Activated naive CD4-positive, alpha-beta T cell treated with anti-CD3 and anti-CD28 coated beads for 36 hours (primary cell): ENCODE results near the gene FCER1G. TPM values are rescaled to one million over a fixed set of nuclear protein-coding genes. Genes with fewer than 3 reads are reported as not detected.

ENCODE experiments used
- CTCF ChIA-PET: fragments of 350-600 bp; sonication (Branson Sonifier 250); formaldehyde crosslinking; loops from one replicate; lab custom pipeline; 2021; ENCODE audit warnings: antibody characterized with exemption; lab: Charles Lee
- DNase-seq: peaks from one replicate; pipeline ENCODE4 v3.0.0-alpha.2; 2020
- H3K27ac Mint-ChIP-seq: one replicate; pipeline ENCODE4 v1.8.0; 2021; ENCODE audit warnings: mild to moderate bottlenecking, mixed read lengths
- H3K27me3 Mint-ChIP-seq: one replicate; pipeline ENCODE4 v1.8.0; 2021; ENCODE audit warnings: low read depth, mixed read lengths
- H3K36me3 Mint-ChIP-seq: one replicate; pipeline ENCODE4 v1.8.0; 2021; ENCODE audit warnings: low read depth, mixed read lengths
- H3K4me1 Mint-ChIP-seq: one replicate; pipeline ENCODE4 v1.8.0; 2021; ENCODE audit warnings: low read depth, mixed read lengths
- H3K4me3 Mint-ChIP-seq: one replicate; pipeline ENCODE4 v1.8.0; 2021; ENCODE audit warnings: mild to moderate bottlenecking, moderate library complexity, mixed read lengths
- H3K9me3 Mint-ChIP-seq: one replicate; pipeline ENCODE4 v1.8.0; 2021; ENCODE audit warnings: mixed read lengths
- intact Hi-C: fragments of 100-400 bp; cut with micrococcal nuclease; formaldehyde crosslinking; loops from one replicate; pipeline ENCODE4 v1.15.1; 2023
- total RNA-seq, 2 experiments: library from RNA; stranded (reverse); gene quantifications; one replicate each; pipeline ENCODE4 v1.2.3, GENCODE V29; 2021

Gene FCER1G
- total RNA-seq, 2 experiments from 2014 or later, result 0.74 to 1.6 TPM

GRCh38 chr1:161225534-161226319 is 10.6 kb downstream of the FCER1G start, which contains the start of gene TOMM40L:
Gene TOMM40L (plus strand): TSS chr1:161226060. CDS start chr1:161226490, 430 bp downstream.
- Mint-ChIP-seq H3K27me3 (no peaks in the 10 kb centered on the region), H3K4me3 (peak within 1 kb of the TSS; percentile 100), H3K9me3 (no peaks in the 10 kb centered on the region), H3K36me3 (peaks cover 22% of the 10 kb centered on the region), H3K4me1 (peaks cover 36% of the 10 kb centered on the region), H3K27ac (peak within 1 kb of the TSS; percentile 98)
- intact Hi-C loops, result loop anchor here (1.0 to 5.0 kb wide), 8 partner anchors 15 to 515 kb away; partner anchors contain the start of genes CFAP126, NDUFS2, PPOX and SDHC
- peak; percentile 95 for DNase-seq
- CTCF ChIA-PET, result interaction anchor here (0.6 to 13.2 kb wide), 34 partner anchors 9 to 212 kb away, joined by 3 to 196 read pairs (median 4); partner anchors contain the start of genes ADAMTS4, B4GALT3, CFAP126 and FCER1G

DNA sequence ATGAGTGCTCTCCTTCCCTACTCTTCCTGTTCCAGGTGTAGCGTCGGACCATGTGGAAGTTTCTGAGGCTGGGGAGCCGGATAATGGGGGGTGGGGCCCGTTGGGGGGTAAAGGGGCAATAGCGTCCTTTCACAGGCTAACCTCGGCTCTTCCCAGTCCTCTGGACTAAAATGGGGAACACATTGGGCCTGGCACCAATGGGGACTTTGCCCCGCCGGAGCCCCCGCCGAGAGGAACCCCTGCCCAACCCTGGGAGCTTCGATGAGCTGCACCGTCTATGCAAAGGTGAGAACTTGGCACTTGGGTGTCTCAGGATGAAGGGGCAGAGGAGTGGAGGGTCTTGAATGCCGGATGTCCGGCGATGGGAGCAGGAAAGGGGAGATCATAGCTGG is 11.2 kb downstream of the FCER1G start:
- CTCF ChIA-PET, result interaction anchor here (0.7 to 13.2 kb wide), 36 partner anchors 8 to 161 kb away, joined by 3 to 196 read pairs (median 4); partner anchors contain the start of genes ADAMTS4, B4GALT3, CFAP126 and FCER1G
- peak overlapping the region; percentile 98 for H3K27ac Mint-ChIP-seq
- H3K27me3 Mint-ChIP-seq, result no peaks in the 10 kb centered on the region
- H3K36me3 Mint-ChIP-seq, result peaks cover 22% of the 10 kb centered on the region
- intact Hi-C loops, result loop anchor here (2.0 to 5.0 kb wide), 2 partner anchors 141 to 514 kb away; partner anchors contain the start of gene CFAP126
- no peaks in the 10 kb centered on the region for H3K9me3 Mint-ChIP-seq
- no peak for DNase-seq
- peaks cover 33% of the 10 kb centered on the region for H3K4me1 Mint-ChIP-seq
- peak overlapping the region; percentile 100 for H3K4me3 Mint-ChIP-seq

DNA sequence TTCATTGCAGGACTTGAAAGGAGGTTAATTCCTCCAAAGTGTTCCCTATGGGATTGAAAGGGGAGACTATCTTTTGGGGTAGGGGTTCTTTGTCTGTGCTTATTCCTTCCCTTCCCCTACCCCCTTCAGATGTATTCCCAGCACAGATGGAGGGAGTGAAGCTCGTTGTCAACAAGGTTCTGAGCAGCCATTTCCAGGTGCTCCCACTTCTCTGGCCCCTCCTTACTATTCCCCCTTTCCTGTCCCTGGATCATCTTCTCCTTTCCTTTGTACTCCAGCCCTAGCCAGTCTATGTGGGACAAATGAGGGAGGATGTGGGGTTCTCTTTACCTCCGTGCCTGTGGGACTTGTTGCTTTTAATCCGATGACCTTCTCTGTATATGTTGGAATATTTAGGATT is 11.7 kb downstream of the FCER1G start:
- H3K4me1 Mint-ChIP-seq, result peaks cover 31% of the 10 kb centered on the region
- CTCF ChIA-PET, result interaction anchor here (0.8 to 13.2 kb wide), 19 partner anchors 8 to 162 kb away, joined by 3 to 196 read pairs (median 5); partner anchors contain the start of genes CFAP126, FCER1G, NDUFS2 and NR1I3
- no peaks in the 10 kb centered on the region for H3K27me3 Mint-ChIP-seq
- no peak for DNase-seq
- H3K4me3 Mint-ChIP-seq, result peak overlapping the region; percentile 100
- intact Hi-C loops, result loop anchor here (1.0 to 5.0 kb wide), 6 partner anchors 65 to 518 kb away; partner anchors contain the start of gene CFAP126
- H3K36me3 Mint-ChIP-seq, result peaks cover 22% of the 10 kb centered on the region
- no peaks in the 10 kb centered on the region for H3K9me3 Mint-ChIP-seq
- H3K27ac Mint-ChIP-seq, result peak overlapping the region; percentile 71

DNA sequence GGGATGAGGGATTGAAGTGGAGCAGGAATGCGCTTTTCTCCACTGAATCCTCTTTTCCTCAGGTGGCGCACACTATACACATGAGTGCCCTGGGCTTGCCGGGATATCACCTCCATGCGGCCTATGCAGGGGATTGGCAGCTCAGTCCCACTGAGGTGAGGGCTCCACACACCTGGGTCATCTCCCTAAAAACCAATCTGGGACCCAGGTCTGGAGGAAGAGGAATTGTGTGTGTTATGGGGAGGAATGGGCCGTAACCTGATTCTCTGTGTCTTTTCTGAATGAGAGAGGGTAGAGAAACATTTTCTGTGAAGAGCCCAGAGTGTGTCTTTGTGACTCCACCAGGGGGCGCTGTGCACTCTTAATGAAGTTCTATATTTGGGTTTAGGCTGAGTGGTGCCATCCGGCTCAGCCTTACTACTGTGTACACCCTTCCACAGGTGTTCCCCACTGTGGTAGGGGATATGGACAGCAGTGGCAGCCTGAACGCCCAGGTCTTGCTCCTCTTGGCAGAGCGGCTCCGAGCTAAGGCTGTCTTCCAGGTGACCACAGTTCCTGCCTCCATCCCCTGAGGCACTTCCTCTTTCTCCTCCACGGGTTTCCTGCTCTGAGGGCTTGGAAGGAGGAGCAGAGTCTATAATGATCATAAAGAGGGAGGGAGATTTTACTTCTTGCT is 12.2 kb downstream of the FCER1G start:
- intact Hi-C loops, result loop anchor here (1.0 to 5.0 kb wide), 6 partner anchors 64 to 517 kb away; partner anchors contain the start of gene CFAP126
- DNase-seq, result peak; percentile 96
- H3K27ac Mint-ChIP-seq, result peak overlapping the region; percentile 72
- no peaks in the 10 kb centered on the region for H3K9me3 Mint-ChIP-seq
- CTCF ChIA-PET, result interaction anchor here (0.8 to 13.2 kb wide), 22 partner anchors 9 to 161 kb away, joined by 3 to 196 read pairs (median 4); partner anchors contain the start of genes CFAP126, FCER1G, NDUFS2 and NR1I3
- peaks cover 27% of the 10 kb centered on the region for H3K4me1 Mint-ChIP-seq
- H3K27me3 Mint-ChIP-seq, result no peaks in the 10 kb centered on the region
- H3K36me3 Mint-ChIP-seq, result peaks cover 22% of the 10 kb centered on the region
- H3K4me3 Mint-ChIP-seq, result peak overlapping the region; percentile 100

DNA sequence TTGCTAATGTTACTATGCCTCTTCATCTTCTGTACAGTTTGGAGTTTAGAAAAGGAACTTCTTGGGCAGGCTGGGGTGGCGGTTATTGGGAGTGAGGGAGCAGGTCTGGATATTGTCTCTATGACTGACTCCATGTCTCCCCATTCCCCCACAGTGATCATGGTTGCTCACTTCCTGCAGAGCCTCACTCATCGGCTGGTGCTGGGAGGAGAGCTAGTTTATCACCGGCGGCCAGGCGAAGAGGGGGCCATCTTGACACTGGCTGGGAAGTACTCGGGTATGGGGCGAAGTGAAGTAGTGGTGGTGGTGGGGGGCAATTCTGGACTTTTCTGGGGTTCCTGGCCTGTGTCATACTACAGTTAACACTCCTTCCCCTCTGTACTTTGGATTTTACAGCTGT is 12.9 kb downstream of the FCER1G start:
- H3K9me3 Mint-ChIP-seq, result no peaks in the 10 kb centered on the region
- no peak for DNase-seq
- CTCF ChIA-PET, result interaction anchor here (0.6 to 13.2 kb wide), 13 partner anchors 9 to 154 kb away, joined by 3 to 196 read pairs (median 26); partner anchors contain the start of genes NDUFS2 and NR1I3
- peaks cover 27% of the 10 kb centered on the region for H3K4me1 Mint-ChIP-seq
- peak overlapping the region; percentile 72 for H3K27ac Mint-ChIP-seq
- H3K4me3 Mint-ChIP-seq, result peak overlapping the region; percentile 100
- intact Hi-C loops, result loop anchor here (5.0 kb wide), 1 partner anchor 139 kb away; the partner anchor contains the start of gene CFAP126
- no peaks in the 10 kb centered on the region for H3K27me3 Mint-ChIP-seq
- H3K36me3 Mint-ChIP-seq, result peaks cover 22% of the 10 kb centered on the region

DNA sequence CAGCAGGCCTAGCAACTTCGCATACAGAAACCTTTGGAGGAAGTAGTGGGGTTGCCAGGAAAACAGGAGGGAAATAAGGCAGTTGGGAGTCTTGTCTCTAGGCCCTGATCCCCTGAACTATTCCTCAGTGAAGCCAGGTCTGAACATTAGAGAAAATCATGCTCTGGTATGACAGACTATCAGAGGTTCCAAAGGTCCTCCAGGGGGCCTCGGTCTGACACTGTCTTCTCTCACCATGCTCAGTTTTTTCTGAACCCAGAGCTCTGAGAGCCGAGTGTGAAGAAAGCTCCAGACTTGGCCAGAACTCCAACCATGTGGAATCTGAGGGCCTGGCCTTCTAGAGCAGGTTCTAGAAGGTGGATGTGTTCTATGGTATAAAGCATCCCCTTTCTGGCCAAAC is 14.8 kb downstream of the FCER1G start:
- no peak for DNase-seq
- no peak overlapping the region for H3K27ac Mint-ChIP-seq
- H3K27me3 Mint-ChIP-seq, result no peaks in the 10 kb centered on the region
- peaks cover 22% of the 10 kb centered on the region for H3K36me3 Mint-ChIP-seq
- H3K4me1 Mint-ChIP-seq, result peaks cover 26% of the 10 kb centered on the region
- intact Hi-C loops, result loop anchor here (5.0 kb wide), 1 partner anchor 137 kb away; the partner anchor contains the start of gene CFAP126
- CTCF ChIA-PET, result interaction anchor here (1.0 to 8.5 kb wide), 10 partner anchors 10 to 152 kb away, joined by 3 to 179 read pairs (median 6); no protein-coding TSS in a partner anchor
- no peaks in the 10 kb centered on the region for H3K9me3 Mint-ChIP-seq
- no peak overlapping the region for H3K4me3 Mint-ChIP-seq

GRCh38 chr1:161230762-161231161 is 15.7 kb downstream of the FCER1G start:
- Mint-ChIP-seq H3K4me3 (no peak overlapping the region), H3K27ac (no peak overlapping the region), H3K27me3 (no peaks in the 10 kb centered on the region), H3K9me3 (no peaks in the 10 kb centered on the region), H3K36me3 (peaks cover 22% of the 10 kb centered on the region), H3K4me1 (peaks cover 20% of the 10 kb centered on the region)
- intact Hi-C loops, result no loop called here
- DNase-seq, result no peak
- CTCF ChIA-PET, result interaction anchor here (1.0 to 8.5 kb wide), 9 partner anchors 9 to 151 kb away, joined by 3 to 179 read pairs (median 7); no protein-coding TSS in a partner anchor

GRCh38 chr1:161233102-161233501 is 18.0 kb downstream of the FCER1G start:
- intact Hi-C loops, result no loop called here
- Mint-ChIP-seq H3K36me3 (peaks cover 13% of the 10 kb centered on the region), H3K4me3 (no peak overlapping the region), H3K27ac (no peak overlapping the region), H3K27me3 (no peaks in the 10 kb centered on the region), H3K4me1 (no peaks in the 10 kb centered on the region), H3K9me3 (no peaks in the 10 kb centered on the region)
- CTCF ChIA-PET, result interaction anchor here (1.7 to 8.5 kb wide), 2 partner anchors 58 to 149 kb away, joined by 4 to 179 read pairs; no protein-coding TSS in a partner anchor
- DNase-seq, result no peak

DNA sequence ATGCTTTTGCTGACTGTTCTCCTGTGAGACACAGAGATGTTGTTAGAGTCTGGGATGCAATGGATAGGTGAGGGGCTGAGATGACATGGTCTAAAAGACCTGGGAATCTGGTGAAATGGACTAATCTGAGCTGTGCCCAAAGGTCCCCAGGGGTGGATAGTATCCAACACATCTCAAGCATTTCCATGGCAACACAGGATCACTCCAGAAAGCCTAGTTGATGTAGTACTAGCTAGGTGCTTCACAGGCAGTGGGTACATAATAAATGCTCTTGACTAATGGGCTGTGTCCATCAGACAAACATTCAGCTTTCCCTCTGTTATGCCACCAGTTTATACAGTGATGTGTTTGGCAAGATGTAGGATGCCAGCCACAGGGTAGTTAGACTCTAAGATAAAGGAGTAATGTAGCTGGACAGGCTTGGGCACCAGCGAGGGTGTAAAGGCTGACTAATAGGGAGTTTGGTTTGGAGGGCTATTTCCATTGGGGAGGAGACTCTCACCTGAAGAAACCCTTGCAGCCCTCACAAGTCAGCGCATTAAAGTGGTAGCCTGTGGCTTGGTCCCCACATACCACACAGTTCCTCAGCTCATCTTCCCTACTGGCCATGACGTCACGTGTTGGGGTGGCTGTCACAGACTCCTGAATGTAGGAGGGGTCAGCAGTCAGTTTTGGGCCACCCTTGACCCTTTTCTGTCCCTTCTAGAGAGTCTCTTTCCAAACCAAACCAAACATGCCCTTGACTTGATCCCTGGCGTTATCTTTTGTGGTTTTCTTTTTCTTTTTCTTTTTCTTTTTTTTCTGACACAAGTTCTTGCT is 21.1 kb downstream of the FCER1G start:
- CTCF ChIA-PET, result interaction anchor here (0.8 to 3.4 kb wide), 3 partner anchors 10 to 144 kb away, joined by 3 to 26 read pairs (median 20); partner anchors contain the start of gene TOMM40L
- H3K36me3 Mint-ChIP-seq, result no peaks in the 10 kb centered on the region
- H3K4me1 Mint-ChIP-seq, result no peaks in the 10 kb centered on the region
- no peak overlapping the region for H3K4me3 Mint-ChIP-seq
- intact Hi-C loops, result no loop called here
- no peak overlapping the region for H3K27ac Mint-ChIP-seq
- no peaks in the 10 kb centered on the region for H3K27me3 Mint-ChIP-seq
- no peak for DNase-seq
- no peaks in the 10 kb centered on the region for H3K9me3 Mint-ChIP-seq

DNA sequence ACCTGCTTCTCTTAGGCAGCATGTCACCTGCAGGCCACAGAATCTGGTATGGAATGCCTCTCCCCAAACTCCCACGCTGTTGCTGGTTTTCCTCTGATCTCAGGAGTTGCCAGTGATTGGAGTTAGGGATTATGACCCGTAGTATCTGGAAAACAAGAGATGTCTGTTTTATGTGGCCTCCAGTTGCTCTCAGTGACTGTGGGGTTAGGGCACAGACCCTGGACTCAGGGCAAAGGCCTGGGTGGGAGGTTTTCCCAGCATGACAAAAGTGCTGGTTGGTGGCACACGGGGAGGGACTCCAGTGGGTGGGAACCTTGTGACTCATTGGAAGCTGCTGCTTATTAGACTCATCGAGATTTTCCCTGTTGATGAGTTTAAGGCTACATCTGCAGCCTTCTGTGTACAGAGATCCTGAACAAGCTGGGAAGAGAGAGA is 23.0 kb downstream of the FCER1G start, which contains the start of gene NR1I3:
Gene NR1I3, minus strand, starts transcription at position 165 of the 435 bp plus-strand sequence. CDS start 1,638 bp downstream, outside the sequence.
- no peak within 1 kb of the TSS for H3K27ac Mint-ChIP-seq
- no peak for DNase-seq
- H3K4me1 Mint-ChIP-seq, result no peaks in the 10 kb centered on the region
- H3K27me3 Mint-ChIP-seq, result no peaks in the 10 kb centered on the region
- H3K36me3 Mint-ChIP-seq, result no peaks in the 10 kb centered on the region
- no peak within 1 kb of the TSS for H3K4me3 Mint-ChIP-seq
- no peaks in the 10 kb centered on the region for H3K9me3 Mint-ChIP-seq
- CTCF ChIA-PET, result interaction anchor here (0.5 to 3.4 kb wide), 4 partner anchors 12 to 53 kb away, joined by 3 to 26 read pairs (median 12); partner anchors contain the start of gene TOMM40L
- intact Hi-C loops, result no loop called here
